GM21526 (cell line): Measurements from ENCODE around the gene EPAS1.

Experiments
- ATAC-seq: cut with Tn5 transposase; IDR thresholded peaks from one replicate; pipeline ENCODE4 v1.9.1; 2021; ENCODE audit warnings: moderate library complexity; ENCODE audit not compliant: unreplicated experiment, low FRiP score

Gene EPAS1

DNA sequence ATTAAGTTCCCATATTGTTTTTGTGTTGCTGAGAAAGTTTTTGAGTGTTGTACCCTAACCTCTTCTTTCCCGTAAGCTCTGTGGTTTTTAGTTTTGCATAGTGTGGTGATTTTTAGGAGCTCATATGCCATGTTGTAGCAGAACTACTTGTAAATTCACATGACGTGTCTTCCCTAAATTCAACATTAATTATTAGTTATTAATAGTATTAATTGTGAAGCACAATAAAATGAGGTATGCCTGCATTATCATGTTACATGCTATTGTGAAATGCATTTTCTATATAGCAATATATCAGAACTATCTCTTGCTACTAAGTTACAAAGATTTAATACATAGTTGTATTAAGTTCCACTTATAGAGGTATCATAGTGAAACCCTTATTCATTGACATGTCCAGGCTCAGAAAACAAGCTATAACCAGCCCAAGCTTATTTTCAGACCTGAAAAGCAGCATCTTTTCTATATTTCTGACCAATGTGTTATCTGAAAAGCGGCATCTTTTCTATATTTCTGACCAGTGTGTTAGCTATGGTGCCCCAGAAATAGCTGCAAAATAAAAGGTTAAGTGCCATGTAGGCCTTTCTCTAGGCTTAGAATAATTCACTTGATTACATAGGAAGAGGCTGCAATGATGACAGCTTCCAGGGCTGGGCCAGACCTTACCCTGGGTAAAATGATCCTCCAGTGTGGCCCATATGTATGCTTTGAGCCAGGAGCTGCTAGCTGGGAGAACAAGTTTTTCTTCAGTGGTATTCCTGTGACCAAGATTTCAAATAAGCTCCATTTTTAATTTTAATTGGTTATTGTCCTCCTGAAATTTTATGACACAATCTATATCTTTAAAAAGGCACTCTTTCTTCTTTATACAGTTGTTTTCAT, 21.6 kb downstream of the EPAS1 start:
- ATAC-seq = no peak

DNA sequence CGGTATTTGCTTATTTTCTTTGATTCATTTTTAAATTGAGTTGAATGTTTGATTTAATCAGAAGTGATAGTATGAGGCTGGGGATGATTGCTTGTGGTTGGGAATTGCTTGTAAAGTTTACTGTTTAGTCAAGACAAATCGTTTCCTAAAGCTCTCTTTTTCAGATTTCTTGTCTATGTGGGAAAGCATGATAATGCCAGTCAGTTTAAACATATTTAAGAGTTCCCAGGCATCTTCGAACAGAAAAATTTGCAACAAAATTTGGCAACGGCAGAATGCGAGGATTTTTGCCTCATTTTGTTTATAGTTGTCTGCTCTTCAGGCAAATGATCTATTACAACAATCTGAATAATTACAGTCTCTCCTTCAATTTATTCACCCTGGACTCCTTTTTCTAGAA, 22.5 kb downstream of the EPAS1 start:
- no peak for ATAC-seq

DNA sequence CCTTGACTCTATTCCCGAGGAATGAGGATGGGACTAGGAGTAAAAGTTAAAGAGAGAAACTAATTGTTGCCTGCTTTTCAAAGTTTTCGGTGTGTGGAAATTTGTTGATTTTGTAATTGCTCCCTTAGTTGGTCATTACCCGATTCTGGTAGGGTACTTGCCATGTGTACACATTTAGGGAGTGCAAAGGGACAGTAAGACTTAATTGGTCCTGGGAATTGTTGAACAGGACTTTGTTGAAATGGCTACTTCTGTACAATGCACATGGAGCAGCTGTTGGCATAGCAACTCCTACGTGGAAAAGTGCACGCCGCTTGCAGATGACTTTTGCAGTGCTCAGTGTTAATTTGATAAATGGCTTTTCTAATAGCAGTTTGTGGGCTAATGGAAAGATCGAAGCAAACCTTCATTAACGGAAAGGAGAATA, 22.9 kb downstream of the EPAS1 start:
- ATAC-seq = no peak

DNA sequence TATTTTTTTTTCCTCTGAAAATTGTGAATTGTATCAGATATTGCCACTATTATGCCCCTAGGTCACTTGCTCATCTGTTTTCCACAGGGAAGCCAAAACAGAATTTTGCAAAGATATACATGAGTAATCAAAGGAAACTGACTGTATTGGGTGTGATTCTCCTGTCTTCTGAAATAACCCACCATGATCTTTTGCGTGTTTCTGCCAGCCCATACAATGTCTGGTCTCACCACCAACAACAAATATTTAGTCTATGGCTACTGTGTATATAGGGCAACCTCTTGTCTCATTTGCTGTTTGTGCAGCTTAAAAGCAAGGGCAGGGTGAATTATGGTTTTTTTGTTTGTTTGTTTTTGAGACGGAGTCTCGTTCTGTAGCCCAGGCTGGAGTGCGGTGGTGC, 26.5 kb downstream of the EPAS1 start:
- ATAC-seq = no peak

DNA sequence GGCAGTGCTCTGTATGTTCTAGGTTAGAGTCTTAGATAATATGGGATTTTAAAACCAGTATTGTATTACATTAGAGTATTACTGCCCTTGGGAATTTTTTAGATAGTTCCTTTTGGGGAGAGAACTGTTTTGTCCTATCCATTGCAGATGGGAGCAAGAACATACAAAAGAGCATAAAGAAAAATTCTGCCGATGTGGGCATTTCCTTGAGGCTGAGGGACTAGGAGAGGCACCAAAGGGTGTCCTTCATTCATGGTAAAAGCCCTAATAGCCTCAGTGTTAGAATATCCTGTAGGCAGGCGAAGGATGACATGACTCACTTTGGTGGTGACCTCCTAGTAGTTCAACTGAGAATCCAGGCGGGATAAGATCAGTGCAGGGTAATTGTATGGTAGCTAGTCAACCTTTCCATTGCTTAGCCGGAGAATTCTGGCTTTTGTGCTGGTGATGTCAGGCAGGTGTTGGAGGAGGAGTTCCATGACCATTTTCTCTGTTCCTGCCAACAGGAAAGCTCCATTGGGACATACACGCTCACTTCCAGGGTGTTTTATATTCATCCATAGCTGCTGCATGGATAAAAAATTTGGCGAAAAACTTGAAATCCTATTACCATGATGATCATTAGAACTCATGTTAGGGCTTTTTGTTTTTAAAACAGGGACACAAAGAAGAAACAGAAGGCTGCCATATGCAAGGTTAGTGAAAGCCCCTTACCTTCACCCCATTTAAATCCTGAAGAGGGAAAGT, 28.1 kb downstream of the EPAS1 start:
- ATAC-seq = no peak

DNA sequence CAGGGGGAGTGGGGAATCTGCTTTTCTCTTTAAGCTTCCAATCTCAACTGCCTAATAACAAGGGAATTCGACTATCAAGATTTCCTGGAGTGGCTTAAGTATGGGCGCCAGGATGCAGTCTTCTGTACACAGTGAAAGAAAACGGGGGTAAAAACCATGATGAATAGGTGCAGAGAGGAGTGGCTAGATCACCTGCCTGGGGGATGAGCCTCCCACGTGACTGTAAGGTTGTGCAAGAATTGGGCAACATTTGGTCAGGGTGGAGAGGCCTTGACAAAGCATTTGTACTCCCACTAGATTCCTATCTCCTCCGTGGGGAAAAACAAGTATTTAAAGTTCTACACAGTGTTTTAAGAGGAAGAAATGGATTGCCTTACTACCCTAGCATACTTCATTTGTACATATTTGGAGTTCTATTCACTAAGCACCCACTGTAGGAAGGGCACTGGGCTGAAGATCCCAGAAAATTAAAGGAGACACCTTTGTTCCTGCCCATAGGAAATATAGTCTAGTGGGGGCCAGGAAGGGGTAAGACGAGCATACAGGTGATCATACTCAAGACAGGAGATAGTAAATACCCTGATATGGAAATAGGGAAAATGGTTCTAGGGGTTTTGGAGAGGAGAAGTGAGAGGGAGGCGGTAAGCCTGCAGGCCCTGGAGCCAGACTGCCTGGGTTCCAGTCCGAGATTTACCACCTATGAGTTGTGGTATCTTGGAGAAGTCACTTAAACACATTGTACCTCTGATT, 29.2 kb downstream of the EPAS1 start:
- ATAC-seq = no peak

DNA sequence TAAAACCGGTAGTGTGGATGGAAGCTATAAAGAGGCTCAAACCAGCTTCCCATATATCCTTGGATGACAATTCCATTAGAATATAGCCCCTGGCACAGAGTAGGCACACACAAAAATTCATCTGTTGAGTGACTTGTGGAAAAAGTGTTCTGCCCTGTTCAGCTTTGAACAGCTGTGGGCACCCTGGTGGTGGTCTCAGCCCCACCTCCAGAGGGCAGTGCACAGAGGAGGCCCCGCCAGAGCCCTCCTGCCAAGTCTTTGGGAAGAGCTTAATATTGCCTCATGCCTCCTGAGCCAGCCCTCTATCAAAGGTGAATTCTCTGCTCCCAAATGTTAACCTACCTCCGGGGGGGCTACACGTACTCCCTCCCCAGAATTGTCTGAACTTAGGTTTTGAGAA, 30.4 kb downstream of the EPAS1 start:
- no peak for ATAC-seq

DNA sequence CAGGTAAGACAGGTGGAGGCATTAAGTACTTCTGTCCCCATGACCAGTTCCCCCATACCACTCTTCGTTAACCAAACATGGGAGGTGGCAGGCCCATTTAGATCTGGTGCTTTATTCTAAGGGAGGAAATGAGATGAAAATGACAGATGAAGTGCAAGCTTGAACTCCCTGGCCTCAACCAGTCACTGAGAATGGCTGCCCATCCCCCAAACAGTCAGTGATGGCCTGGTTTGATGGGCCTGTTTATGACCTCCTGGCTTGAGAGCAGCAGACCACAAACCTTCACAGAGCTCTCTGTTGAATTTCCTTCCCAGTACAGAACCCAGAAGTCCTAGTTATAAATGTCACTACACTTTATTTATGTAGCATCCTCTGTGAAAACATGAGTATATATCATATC, 31.1 kb downstream of the EPAS1 start:
- no peak for ATAC-seq

DNA sequence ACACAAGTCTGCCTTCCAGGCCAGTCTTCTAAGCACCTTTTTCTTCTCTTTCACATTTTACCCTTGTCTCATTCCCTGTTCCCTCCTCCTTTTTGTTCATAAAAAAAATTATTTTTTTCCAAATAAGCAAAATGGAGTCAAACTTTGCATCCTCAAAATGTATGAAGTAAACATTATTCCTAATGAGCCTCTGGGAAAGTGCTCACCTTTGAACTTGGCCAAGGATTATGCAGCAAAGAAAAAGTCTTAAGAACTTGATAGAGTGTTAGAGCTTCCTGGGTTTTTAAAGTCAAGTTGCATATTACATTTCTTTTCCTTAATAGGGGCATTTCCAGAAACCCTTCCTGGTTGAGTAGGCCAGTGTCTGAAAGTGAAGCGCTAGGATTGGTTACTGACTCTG, 31.6 kb downstream of the EPAS1 start:
- ATAC-seq = no peak

DNA sequence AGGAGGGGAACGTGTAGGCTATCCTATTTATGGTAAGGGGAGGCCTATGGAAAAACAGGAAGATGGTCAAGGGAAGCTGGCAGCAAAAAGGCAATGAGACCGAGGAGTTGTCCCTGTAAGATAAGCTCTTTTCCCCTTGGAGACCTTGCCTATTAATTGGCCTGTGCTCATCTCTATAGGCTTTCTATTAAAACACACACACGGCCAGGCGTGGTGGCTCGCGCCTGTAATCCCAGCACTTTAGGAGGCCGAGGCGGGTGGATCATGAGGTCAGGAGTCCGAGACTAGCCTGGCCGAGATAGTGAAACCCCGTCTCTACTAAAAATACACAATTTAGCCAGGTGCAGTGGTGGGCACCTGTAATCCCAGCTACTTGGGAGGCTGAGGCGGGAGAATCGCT, 32.1 kb downstream of the EPAS1 start:
- ATAC-seq = no peak

DNA sequence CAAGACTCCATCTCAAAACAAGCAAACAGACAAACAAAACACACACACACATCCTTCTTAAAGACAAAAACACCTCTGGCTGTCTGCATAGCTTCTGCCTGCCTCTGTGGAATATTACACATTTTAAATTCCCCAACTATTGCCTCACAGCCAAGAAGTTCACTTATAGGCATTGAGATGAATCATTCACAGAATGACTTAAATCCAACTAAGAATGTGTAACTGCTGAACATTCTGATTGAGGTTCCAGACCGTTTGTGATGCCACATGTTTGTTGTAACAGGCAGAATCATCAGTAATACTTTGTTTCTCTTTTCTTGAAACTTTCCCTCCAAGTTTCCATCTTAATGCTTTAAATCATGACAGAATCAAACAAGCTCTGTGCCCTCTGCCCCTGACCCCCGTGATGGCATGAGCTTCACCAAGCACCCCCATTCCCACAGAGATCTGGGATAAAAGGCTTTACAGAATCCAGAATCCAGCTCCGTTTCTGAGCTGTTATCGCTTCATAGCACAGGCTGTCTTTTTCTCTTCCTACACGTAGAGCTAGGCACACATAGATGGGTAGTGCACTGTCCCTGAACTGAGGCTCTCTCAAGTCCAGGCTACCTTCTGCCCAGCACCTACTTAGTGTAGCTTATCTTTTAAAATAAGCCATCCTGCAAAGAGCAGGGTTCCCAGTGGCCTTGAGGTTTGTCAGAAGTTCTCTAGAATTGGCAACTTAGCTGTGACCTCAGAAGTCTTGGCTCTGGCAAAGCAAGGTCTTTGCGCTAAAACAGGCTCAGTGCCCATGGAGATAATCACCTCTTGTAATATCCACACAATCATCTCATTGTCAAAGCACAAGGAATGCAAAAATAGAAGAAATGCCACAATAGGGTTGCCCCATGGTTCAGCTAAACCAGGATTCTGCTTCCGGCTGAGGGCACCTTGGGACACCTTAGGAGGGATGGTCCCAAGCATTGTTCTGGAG, 32.9 kb downstream of the EPAS1 start:
- no peak for ATAC-seq

DNA sequence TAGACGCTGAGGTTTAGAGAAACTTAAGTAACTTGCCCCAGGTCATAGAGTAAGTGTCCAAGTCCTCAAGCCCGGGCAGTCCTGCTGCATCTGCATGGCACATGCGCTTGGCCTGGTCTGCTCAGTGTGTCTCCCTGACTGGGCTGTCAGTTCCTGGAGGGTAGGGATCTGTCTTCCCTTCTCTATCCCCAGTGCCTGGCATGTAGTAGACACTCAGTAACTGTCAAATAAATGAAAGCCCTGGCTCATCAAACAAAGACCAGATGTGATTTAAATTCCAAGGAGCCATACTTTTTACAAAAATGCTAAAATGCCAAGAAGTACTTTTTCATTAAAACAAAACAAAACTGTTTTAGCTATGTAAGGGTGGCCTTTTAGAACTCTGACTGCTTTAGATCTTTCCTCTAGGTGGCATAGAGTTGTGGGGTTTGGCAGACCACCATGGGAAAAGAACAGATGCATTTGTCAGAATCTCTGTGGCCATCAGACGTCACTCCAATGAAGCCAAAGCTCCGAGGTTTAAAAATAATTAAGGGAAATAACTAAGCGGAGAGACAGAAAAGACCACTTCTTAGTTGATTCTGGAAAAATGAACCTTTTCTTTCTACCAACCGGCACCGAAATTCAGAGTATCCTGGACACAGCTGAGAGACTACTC, 34.0 kb downstream of the EPAS1 start:
- ATAC-seq = no peak

DNA sequence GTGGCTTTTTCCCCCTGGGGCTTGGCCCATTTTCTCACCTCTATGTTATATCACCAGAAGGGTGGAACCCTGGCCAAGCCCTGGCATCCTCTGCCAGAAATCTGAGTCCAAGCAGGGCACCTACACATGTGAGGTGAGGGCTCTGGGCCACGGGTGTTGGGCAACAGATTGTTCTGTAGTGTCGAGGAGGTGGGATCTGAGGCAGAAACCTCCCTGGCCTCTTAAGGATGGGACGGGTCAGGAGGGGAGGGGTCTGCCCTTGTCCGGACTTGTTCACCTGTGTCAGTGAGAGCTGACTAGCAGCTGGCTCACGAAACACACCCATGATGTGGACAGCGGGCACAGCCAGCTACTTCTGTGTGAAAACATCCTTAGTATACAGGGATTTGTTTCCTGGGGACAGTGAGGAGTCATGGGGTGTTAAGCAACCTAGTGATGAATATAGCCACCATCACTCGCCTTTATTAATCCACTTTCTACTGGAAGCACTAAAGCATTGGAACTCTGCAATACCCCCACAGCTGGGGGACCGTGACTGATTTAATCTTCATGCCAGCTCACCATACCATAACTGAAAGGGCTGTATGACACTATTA, 35.6 kb downstream of the EPAS1 start:
- no peak for ATAC-seq

DNA sequence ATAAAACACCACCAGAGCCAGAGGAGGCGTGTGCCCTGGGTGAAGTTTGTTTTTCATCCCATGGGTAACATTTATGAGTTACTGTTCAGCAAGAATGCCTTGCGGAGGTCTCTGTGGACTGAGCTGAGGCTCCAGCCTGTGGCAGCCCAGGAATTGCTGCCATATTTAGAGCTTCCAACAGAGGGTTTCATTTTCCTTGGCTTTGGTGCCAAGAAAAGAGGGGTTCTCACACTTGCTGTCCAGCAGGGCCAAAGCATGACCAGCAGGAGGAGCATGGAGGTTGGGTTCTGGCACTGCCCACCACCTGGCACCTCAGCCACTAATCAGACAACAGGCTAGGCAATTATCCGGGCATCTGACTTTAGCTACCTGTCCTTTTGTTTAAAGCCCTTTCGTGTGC, 36.7 kb downstream of the EPAS1 start:
- ATAC-seq = no peak

DNA sequence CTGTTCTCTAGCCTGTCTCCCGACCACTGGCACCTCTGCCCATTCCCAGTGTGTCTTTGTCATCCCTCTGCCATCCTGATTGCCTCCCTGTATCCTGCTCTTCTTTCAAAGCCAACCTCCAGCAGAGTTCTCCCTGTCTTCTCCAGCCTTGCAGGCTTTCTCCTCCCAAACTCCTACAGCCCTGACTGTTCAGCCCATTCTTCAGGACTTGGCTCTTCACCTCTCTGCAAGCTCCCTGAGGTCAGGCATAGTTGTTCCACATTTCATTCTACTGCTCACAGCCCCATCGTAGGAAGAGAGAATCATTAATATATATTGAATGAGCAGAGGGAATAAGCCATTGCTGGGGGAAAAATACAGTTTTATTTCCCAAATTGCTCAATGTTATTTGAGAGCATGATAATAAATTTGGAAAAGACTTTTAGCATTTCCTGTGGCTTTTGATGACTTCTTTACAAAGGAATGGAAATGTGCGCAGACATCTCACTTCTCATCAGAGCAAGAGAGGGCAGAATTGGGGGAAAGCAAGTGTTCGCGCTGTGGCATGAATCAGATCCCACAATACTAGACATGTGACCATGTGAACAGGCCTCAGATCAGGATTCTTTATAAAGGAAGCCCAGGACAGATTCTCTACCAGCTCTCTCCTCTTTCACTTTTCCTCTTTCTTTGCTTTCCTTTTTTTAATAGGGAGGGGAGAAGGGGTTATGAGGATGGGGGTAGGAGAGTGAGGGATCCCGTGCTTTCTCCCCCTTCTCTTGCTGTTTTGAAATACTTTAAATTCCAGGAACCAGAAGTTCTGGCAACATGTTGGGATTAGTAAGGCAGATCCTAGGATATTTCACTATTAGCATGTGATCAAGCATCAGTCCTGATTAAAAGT, 37.4 kb downstream of the EPAS1 start:
- no peak for ATAC-seq

DNA sequence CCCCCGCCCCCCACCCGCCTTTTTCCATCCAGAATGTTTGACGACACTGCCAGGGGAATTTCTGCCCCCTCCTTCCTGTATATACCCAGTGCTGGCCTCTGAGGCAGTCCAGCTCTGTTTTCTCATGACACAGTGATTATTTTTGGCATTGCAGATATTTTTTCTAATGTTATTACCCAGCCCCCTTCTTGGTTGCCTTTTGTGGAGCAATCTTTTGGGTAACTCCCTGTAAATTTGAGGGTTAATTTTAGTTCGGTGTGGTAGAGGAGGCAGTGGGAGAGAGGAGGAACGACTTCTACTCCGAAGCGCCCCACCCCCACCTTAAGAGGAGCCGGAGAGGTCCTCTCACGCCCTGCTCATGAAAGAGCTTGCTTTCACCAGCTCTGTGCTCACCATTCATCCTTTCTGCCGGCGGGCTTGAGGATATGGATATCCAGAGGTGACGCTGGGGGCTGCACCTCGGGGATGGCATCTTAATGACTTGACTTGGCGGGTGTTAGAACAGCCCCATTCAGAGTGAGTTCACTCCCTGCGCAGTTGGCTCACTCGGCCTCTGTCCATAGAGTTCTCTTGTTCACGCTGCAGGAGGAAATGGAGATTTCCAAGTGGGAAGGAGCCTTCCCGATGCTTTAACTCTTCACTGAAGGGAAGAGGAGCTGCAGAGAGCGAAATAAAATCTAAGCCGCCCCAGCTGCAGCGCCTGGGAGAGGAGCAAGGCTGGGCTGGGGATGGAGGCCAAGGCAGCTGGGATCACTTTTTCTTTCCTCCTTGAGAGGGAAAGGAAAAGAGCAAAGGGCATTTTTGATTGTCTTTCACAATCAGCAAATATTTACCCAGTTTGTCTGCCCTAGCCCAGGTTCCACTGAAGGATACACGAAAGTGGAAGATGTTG, 38.4 kb downstream of the EPAS1 start:
- ATAC-seq = no peak

DNA sequence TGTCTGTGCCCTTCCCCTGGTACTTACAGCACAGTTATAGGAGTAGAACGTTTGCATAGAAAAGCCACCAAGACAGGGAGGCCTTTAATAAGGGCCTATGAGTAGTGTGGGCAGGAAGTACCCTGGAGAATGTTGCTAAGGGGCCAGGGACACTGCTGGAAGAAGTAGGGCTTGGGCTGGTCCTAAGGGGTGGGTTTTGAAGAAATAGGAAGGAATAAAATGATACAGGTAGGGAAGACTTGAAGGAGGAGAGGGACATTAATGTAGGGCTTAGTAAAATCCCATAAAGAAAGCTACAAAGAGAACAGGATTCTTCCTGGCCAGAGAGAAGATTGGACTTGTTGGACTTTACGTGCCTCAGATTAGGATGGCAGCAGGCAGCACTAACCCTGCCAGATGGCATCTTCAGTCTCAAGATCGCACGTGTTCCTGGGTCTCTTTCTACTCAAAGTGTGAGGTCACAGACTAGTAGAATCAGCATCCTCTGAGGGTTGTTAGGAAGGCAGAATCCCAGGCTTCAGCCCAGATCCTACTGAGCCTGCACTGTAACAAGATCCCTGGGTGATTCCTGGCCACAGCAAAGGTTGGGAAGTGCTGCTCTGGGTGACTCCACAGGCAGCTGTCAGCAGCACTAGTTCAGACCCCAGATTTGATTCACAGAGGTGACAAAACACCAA, 39.2 kb downstream of the EPAS1 start:
- no peak for ATAC-seq
